HG02840 (cell line): Measurements from ENCODE around the gene ARHGAP4.

ENCODE experiments used
- ATAC-seq: cut with Tn5 transposase; IDR thresholded peaks from one replicate; pipeline ENCODE4 v1.9.1; 2021; ENCODE audit warnings: mild to moderate bottlenecking, moderate library complexity, moderate number of reproducible peaks; ENCODE audit not compliant: unreplicated experiment, low FRiP score

Gene ARHGAP4

DNA sequence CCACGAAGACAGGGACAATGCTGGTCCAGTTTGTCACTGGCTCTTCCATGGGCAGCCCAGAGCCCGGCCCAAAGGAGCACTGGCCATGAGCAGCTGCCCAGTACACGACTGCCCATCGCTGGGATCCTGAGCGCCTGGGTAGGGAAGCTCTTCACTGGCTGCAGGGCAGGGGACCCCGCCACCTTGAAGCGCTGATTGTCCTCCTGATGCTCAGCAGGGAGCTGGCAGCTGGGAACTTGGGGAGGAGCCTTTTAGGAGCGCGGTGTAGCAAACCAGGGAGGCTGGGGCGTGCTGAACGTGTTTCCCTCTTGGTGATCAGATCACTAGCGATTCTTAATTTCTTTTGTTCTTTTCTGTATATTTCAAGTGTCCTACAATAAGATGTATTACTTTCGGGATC is 41.9 kb downstream of the ARHGAP4 start:
- ATAC-seq = no peak

DNA sequence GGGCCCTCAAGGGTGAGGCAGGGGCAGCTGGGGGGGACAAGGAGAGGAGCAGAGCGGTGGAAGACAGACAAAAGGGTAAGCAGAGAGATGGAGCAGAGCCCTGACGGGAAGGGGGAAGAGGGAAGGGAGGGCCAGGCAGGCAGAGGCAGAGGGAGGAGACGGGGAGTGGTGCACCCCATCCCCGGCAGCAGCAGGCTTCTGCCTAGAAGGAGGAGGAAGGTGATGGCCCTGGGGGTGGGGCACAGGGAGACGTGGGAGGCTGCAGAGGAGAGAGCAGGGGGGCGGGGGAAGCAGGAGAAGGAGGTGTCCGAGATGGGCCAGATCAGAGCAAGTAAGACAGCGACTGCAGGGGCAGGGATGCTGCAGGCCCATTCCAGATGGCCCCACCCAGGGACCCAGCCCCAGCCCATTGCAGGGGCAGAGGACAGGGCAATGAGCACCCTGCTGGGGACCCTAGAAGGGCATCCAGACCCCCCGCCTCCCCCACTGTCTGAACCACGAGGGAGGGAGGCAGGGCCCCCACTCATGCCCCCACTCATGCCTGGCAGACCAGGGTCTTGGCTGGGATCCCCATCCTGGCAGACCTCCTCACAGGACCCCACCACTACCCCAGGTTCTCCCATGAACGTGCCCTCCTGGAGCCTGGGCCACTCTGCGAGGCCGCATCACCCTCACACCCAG is 42.8 kb downstream of the ARHGAP4 start:
- ATAC-seq = no peak

DNA sequence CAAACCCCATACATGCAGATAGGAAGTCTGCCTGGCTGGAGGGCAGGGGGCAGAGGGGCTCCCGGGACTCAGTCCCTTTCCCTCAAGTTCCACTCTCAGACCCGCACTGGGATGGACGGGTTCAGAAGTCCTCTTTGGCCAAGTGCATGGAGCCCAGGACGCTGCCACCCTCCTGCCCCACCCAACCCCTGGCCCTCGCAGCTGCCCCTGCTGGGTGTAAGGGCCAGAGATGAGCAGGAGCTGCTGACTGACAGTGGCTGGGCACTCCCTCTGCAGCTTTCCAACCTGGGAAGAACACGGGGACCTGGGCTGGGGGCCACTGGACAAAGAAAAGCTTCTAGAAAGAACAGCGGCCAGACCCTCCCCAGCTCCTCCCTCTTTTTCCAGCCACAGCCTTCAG is 43.5 kb downstream of the ARHGAP4 start:
- ATAC-seq = no peak

DNA sequence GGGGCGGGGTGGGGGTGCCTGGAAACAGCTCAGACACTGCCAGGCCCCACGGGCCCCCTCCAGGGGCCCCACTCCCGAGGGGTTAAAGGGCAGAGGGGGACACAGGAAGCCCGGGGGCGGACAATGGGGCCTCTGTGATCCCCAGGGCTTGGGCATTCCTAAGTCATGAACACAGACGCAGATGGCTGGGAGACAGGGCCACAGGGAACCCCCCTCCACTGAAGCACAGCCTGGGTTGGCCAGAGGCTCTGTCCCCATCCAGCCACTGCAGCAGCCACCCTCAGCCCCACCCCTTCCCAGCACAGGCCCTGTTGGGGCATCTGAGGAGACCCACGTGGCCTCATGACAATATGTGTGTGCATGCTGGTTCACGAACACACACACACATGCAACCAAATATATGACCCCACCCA is 44.0 kb downstream of the ARHGAP4 start:
- ATAC-seq = no peak

DNA sequence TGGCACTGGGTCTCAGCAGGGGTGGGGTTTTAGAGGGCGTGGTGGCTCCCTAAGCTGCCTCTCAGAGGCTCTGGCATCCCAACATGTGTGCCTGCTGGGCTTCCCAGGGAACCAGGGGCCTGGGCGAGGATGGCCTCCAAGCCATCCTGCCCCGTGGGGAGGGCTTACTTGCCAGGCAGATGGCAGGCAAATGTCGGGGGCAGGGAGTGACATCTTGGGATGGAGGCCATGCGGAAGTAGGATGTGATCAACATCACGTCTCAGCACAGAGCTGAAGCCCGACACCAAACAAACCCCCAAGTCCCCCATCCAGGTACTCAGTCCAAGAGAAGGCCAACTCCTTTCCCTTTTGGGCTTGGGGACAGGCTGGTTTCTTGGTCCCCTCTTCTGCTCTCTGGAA is 44.8 kb downstream of the ARHGAP4 start:
- no peak for ATAC-seq

DNA sequence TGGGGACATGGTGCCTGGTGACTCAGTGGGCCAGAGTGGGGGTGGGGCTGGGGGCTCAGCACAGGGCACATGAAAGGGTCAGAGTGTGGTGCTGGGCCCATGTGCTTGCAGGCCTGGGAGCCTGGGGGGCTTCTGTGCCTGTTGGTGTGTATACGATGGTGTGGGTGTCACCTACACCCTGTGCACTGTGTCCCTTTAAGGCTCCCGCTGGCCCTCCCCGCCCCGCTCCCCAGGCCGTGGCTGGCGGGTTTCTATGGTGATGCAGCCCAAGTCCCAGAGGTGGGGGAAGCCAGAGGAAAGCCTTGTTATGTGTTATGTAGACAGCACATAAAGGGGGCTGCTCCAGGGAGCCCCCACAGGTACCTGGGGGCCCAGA is 45.6 kb downstream of the ARHGAP4 start:
- no peak for ATAC-seq

DNA sequence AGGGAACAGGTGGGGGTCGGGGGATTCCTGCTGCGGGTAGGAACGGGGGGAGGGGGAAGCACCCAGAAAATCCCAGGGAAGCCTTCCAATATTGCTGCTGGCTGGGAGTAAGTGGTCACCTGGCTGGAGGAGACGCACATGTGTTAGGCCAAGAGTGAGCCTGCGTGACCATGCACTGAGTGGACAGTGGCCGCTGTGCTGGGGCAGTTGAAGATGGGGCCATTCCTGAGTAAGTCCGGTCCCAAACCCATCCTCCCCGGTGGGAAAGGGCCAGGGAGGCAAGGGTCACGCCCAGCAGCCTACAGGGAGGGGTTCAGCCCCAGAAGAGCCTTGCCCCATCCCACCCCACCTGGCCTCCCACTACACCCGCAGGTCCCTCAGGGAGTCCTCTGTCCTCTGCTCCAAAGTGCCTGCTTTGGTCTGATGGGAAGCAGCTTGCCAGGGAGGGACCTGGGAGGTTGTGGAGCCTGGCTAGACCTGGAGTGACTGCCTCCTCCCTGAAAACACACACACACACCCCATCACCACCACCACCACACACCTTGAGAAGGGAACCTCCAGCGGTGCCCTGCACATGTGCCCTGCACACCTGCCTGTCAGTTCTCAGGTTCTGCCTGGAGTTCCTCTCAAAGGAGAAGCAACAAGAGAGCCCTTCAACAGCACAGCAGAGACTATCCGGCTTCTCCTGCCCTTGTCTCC is 46.2 kb downstream of the ARHGAP4 start:
- no peak for ATAC-seq

DNA sequence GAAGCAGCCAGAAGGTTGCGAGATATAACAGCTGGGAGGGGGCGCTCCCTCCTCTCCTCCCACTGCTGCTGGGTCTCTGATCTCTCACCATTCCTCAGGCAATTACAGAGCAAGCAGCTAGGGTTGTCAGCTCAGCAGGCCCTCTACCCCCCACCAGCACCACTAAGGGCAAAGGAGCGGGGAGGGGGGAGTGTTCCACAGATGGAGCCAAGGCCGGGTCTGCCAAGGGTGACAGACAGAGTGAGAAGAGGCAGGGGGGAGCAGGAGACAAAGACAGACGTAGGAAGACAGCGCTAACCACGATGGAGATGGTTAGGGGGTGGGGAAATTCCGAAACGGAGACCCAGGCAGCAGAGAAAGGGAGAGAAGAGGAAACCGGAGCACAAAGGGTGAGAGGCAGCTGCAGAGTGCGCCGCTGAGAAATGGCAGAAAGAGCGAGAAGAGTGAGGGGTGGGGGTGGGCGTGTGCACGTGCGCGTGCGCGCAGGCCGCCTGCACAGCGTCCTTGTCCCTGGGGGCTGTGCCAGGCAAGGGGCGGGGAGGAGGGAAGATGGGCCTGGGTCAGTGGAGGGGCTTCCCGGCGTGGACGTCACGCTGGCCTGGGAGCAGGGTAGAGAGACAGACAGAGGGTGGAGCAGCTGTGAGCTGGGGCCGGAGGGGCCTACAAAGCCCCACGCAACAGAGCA is 47.0 kb downstream of the ARHGAP4 start:
- ATAC-seq = no peak

DNA sequence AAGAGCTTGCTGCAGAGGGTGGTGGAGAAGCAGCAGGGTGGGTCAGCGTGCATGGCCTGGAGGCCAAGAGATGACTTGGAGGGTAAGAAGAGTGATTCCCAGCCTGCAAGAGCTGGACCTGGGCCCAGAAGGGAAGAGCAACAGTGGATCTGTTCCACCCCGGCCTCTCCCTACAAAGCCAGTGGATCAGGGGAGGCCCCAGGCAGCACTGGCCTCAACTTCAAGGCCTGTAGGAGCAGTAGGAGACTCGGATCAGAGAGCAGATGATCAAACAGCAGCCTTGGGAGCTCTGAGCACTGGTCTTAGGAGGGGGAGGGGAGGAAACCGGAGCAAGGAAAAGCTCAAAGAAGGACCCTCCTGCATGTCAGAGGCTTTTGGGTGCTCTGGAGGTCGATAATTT is 47.7 kb downstream of the ARHGAP4 start:
- ATAC-seq = no peak

DNA sequence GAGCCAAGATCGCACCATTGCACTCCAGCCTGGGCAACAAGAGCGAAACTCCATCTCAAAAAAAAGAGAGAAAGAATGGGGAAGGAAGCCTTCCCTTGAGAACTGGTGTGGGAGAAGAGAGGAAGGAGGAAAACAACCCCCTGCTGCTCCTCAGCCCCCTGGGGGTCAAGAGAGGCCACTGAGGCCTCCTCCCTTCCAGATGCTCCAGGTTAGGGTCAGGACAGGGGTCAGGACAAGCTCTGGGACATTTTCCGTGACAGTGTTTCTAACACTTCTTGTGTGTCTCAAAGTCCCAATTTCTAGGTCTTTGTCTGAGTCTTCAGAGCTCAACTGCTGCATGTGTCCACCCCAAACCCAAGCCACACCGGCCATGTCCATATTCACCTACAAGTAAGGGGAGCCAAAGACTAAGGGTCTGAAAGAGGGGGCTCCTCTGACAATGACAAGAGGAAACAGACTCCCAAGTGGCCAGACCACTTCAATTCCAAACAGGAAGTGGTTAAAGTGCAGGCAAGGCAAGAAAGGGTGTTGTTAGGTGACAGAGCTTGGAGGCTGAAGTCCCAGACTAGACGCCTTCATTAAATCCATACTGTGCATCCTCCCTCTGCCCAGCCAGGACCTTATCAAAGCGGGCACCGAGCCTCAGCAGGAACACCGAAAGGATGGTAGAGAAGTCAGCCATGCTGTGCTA is 48.3 kb downstream of the ARHGAP4 start:
- no peak for ATAC-seq

DNA sequence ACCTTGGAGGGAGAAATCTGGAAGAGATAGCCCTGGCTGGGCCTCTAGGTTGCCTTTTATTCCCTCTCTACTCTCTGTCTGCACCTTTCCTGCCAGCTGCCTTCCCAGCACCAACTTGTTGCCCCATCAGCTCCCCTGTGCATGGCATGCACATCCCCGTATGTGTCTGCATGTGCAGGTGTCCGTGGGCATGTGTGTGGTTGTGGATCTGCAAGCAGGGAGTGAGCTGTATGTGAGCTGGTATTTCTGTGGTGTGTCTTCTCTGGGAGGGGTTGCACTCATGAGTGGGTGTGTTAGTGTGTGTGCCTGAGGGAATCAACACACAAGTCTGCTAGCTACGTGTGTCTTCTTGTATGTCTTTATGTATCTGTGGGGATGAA is 50.0 kb downstream of the ARHGAP4 start:
- ATAC-seq = no peak

DNA sequence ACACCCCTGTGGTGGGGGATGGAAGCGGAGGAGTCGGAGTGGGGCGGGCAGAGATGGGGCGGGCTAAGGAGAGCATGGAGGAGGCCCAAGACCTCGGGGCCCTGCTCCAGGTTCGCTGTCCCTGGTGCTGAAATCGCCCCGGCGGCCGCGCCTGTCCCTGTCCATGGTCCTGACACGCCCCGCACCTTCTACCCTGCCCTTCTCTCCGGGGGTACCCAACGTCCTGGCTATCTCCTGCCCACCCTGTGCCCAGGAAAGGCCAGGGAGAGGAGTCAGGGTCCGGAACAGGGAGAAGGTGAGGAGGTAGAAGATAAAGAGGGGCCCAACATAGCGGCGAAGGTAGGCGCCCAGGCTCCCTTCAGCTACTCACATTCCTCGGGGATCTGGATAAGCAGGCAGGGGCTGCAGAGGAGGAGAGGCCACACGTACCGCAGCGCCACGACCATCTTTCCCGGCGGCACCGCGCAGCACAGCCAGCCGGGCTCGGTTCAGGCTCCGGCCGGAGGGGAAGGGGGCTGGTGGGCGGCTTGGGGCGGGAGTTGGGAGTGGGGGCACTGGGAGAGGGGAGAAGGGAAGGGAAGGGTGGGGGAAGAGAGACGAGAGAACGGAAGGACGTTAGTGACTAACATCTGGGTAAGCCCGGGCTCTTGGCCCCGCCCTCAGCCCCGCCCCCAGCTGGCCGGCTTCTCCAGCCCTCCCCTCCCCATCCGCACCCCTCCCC is 50.5 kb downstream of the ARHGAP4 start:
- ATAC-seq = no peak

DNA sequence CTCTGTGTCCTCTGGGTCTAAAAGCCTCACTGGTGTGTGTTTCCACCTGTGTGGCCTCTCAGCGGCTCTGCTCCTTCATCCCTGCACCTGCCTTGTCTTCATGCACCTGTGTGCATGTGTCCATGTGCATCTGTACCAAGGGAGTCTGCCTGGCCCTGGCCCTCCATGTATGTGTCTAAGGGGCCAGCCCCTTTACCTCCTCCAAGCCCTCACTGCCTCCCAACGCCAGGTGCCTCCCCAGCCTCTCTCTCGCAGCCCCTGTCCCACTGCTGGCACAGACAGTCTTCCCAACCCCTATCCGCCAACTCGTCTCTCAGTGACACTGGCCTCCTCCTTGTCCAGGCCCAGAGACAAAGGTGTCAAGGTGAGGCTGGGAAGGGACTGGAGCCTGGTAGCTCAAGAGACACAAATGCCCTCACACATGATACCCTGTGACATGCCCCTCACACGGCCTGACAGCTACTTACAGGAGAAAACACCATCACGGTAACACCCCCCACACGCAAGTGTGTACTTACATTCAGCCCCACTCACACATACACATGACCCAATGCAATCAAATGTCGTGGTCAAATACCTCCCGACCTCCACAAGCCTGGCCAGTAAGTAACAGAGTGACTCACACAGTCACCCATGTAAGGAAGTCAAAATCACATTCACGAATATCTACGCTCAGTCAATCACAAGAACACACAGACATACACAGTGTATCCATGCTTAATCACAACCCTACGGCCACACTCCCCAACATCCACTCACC is 51.5 kb downstream of the ARHGAP4 start:
- no peak for ATAC-seq

DNA sequence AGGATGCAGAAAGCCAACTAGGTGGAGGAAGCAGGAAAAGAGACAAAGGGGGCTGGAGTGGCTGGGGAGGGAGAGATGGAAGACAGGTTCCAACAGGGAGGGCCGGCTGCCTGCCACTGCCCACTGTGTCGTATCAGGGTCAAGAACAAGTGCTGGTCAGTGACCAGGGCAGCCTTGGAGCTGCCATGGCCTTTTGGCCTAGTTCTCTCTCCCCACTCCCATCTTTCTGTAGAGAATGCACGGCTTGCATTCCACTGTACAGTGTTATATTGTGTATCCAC is 52.0 kb downstream of the ARHGAP4 start:
- ATAC-seq = no peak

DNA sequence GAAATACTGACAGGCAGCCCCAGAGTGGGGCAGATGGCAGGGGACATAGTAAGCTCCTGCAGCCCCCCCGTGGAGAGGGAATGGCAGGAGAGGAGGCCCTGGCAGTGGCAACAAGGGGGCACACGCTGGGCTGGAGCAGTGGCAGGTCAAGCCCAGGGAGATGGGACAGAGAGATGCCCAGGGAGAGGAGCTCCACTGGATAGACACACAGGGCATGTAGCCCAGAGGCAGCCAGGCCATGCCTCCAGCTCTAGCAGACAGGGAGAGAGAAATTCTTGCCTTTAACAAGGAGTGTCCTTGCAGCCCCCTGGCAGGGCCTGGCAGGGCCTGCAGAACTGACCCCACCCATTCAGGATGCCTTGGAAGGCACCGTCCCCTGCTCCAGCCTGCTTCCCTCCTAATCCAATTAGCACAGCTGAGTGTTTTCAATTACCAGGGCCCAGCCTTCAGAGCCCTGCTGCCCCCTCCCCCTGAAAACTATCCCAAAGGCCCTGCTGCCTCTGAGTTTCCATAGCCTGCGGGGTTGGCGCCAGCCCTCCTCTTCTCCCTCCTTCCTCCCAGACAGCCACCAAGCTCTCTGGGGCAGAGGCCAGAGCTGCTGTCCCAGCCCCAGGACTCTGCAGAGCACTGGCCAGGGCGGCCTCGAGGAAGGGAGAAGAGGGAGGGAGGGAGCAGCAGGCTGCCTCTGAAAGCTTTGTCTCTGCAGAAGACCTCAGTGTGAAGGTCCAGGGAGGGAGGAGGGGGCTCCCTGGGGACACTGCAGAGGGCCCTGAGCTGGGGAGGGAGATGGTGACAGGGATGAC is 52.6 kb downstream of the ARHGAP4 start:
- ATAC-seq = no peak

DNA sequence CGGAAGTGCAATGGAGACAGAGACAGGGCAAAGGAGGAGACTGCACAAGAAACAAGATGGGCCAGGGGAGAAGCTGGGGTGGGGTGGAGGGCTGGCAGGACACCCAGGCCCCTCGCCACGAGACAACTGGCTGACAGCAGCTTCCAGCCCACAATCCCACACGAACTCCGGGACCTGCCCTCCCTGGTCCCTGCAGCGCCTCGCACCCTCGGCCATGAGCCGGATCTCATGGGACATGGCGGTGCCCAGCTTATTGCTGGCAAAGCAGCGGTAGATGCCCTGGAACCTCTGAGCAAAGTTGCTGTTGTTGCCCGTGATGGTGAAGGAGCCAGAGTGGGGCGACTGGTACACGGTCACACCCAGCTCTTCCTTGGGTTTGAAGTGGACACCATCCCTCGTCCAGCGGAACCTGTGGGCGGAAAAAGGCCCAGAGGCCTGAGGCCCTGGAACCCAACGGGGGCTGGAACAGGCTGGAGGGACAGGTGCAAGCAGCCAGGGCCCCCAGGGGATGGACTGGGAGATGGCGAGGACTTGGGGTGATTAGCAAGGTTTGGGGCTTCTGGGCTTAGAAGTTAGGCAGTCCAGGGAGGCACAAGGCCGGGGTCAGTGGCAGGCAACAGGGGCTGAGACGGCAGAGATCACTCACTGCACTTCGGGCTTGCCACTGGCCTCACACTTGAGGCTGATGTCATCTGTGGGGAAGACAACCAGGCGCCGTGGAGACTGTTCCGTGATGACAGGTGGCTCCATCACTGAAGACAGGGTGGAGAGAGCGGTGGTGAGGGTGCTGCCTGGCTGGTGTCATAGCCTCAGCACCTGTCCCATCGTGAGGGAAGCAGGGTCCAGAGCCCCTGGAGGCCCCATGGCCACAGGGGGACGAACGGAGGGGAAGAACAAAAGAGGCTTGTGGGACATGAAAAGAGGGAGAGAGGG is 53.9 kb downstream of the ARHGAP4 start:
- no peak for ATAC-seq

DNA sequence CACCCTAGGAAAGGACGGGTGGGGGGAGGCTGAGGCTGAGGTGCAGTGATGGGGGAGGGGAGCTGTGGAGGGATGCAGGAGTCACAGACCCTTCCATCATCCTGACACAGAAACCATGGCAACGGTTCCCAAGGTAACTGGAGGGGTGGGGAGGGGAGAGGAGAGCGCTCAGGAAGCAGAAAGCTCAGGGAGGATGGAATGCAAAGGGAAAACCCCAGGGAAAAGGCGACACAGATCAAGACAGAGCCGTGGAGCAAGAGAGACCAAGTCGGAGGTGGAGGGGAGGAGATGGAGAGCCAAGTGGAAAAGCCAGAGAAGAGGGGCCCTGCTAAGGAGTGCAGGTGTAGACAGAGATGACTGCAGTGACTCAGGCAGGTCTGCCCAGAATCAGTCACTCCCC is 54.6 kb downstream of the ARHGAP4 start:
- no peak for ATAC-seq

DNA sequence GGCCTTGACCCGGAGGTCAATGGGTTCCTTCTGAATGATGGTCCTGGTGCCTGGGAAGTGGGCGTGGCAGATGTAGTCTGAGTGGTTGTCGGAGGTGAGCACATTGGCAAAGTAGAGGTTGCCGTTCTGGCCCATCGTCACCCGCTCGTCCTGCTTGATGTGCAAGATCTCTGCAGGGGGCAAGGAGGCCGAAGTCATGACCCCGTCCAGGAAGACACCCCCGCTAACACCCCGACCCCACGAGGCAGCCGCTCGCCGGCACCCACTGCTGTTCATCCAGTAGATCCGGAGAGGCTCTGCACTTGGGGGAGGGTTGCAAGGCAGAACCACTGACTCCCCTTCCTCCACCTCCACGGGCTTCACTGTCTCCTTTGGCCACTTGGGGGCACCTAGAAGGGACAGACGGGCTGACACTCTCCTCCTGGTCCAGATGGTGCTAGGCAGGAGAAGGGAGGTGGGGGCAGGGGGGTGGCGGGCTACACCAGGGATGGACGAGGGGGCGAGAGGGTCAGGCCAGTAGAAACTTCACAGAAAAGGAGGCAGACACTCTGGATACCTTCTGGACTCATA is 55.2 kb downstream of the ARHGAP4 start:
- no peak for ATAC-seq
